ENCODE measurements around the gene TECPR2.

TECPR2 gene

GRCh38 chr14:102360388-102360787, 2.4 kb upstream of the TECPR2 start:
- no peak overlapping the region for H3K4me3 ChIP-seq (ENCODE audit: low read depth, low read length)
- TF ChIP-seq CTCF (IDR thresholded peaks at IDR 0.05; ENCODE audit: low read depth, low read length): no peak

GRCh38 chr14:102362084-102362483, 657 bp upstream of the TECPR2 start:
- H3K4me3 ChIP-seq (ENCODE audit: low read depth, low read length): peak overlapping the region; percentile 91
- no peak for TF ChIP-seq CTCF (IDR thresholded peaks at IDR 0.05; ENCODE audit: low read depth, low read length)

- no peak for TF ChIP-seq CTCF (IDR thresholded peaks at IDR 0.05; ENCODE audit: low read depth, low read length)
- H3K4me3 ChIP-seq (ENCODE audit: low read depth, low read length): peak overlapping the region; percentile 91
Measured at GRCh38 chr14:102363182-102363943, 622 bp downstream of the TECPR2 start.

- no peak for TF ChIP-seq CTCF (IDR thresholded peaks at IDR 0.05; ENCODE audit: low read depth, low read length)
- H3K4me3 ChIP-seq (ENCODE audit: low read depth, low read length): no peak overlapping the region
Measured at GRCh38 chr14:102370305-102370809, 7.6 kb downstream of the TECPR2 start.

- TF ChIP-seq CTCF (IDR thresholded peaks at IDR 0.05; ENCODE audit: low read depth, low read length): no peak
- H3K4me3 ChIP-seq (ENCODE audit: low read depth, low read length): no peak overlapping the region
Measured at GRCh38 chr14:102371361-102371760, 8.6 kb downstream of the TECPR2 start.

GRCh38 chr14:102373110-102373509, 10.4 kb downstream of the TECPR2 start:
- TF ChIP-seq CTCF (IDR thresholded peaks at IDR 0.05; ENCODE audit: low read depth, low read length): no peak
- no peak overlapping the region for H3K4me3 ChIP-seq (ENCODE audit: low read depth, low read length)

- TF ChIP-seq CTCF (IDR thresholded peaks at IDR 0.05; ENCODE audit: low read depth, low read length): no peak
Measured at GRCh38 chr14:102374264-102374663, 11.5 kb downstream of the TECPR2 start.

More at GRCh38 chr14:102374264-102374663, 11.5 kb downstream of the TECPR2 start:
- H3K4me3 ChIP-seq (ENCODE audit: low read depth, low read length): no peak overlapping the region
